LNCAP (cell line): ENCODE measurements around the gene SHROOM3.

ENCODE experiments used
- TF ChIP-seq, protein P1 (sequence below): fragments of 450-650 bp; IDR thresholded peaks from 2 replicates; pipeline ENCODE4 v1.5.1; 2017; ENCODE audit warnings: mild to moderate bottlenecking

The SHROOM3 gene

DNA sequence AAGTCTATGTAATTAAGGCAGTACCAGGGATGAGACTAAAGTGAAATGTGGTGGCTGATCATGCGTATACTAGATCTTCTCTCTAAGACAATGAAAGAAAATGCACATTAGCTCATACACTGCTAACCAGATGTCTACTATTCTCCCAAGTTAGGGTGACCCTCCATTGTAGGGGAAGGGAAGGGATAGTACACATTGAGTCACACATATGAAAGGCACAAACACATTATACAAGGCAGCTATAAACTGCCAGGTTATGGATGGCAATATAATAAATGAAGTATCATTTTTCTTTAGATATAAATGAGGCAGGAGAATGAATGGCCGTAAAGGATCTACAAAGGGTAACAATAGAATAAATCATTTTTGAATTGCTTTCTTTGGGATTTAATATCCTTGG lies 4.5 kb downstream of the SHROOM3 start:
- TF ChIP-seq, protein P1, sequence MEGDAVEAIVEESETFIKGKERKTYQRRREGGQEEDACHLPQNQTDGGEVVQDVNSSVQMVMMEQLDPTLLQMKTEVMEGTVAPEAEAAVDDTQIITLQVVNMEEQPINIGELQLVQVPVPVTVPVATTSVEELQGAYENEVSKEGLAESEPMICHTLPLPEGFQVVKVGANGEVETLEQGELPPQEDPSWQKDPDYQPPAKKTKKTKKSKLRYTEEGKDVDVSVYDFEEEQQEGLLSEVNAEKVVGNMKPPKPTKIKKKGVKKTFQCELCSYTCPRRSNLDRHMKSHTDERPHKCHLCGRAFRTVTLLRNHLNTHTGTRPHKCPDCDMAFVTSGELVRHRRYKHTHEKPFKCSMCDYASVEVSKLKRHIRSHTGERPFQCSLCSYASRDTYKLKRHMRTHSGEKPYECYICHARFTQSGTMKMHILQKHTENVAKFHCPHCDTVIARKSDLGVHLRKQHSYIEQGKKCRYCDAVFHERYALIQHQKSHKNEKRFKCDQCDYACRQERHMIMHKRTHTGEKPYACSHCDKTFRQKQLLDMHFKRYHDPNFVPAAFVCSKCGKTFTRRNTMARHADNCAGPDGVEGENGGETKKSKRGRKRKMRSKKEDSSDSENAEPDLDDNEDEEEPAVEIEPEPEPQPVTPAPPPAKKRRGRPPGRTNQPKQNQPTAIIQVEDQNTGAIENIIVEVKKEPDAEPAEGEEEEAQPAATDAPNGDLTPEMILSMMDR, result no peak

DNA sequence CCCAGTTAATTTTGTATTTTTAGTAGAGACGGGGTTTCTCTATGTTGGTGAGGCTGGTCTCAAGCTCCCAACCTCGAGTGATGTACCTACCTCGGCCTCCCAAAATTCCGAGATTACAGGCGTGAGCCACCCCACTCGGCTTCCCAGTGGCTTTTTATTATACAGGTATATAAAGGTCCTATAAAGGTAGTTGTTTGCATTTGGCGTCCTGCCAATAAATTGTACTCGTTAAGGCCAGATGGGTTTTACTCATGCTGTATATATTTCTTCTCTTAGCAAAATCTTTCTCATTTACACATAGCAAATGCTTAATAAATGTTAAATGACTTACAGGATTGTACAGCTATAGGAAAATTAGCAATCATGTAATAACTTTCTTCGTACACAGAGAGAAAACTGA lies 6.9 kb downstream of the SHROOM3 start:
- TF ChIP-seq, protein P1, result no peak

DNA sequence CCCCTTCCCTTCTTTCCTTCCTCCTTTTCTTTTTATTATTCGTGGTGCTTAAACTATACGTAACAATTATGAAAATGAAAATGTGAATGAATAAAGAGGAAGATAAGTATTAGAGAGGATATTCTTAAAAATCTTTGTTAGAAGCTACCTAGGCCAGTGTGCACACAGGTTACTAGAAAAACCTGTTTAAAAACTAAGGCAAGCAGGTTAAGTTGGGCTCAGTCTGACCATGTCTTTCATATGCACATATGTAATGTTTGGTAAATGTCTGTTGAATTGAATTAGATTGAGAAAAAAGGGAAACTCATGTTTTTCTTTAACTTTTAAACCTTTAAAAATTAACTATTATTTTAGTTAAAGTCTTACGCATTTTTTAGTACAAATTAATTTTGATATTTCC lies 7.8 kb downstream of the SHROOM3 start:
- TF ChIP-seq, protein P1, result no peak

DNA sequence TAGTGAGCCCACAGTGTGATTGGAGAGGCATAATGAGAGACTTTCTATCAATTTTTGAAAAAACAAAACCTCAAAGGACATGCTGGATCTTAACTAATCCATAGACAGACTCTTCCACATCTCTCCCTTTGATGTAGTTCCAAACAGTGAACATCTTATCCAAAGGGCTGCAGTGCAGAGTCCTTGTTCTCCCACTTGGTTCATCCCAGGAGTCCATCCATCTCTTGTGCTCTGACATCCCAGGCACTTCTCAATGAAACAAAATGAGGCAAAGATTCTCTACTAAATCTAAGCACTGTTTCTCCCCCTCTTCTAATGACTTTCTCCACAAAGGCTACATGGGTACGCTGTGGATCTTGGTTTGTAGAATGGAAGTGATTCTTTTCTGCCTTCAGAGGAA lies 8.3 kb downstream of the SHROOM3 start:
- TF ChIP-seq, protein P1, result no peak

DNA sequence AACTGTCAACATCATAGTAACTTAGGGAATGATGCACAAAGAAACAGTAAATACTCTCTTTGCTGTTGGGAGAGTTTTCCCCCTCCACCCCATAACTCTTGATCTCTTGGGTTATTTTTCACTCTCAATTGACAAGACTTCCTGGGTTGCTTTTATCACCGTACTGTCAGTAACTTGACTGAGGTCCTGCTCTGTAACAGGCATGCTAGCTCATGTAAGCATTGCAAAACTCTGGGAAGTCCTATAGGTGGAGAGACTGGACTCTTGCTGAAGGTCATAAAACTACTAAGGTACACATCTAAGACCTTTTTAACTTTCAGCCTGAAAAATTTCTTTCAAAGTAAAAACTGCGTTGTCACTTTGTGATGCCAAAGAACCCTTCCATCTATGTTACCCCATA lies 10.9 kb downstream of the SHROOM3 start:
- TF ChIP-seq, protein P1, result no peak

DNA sequence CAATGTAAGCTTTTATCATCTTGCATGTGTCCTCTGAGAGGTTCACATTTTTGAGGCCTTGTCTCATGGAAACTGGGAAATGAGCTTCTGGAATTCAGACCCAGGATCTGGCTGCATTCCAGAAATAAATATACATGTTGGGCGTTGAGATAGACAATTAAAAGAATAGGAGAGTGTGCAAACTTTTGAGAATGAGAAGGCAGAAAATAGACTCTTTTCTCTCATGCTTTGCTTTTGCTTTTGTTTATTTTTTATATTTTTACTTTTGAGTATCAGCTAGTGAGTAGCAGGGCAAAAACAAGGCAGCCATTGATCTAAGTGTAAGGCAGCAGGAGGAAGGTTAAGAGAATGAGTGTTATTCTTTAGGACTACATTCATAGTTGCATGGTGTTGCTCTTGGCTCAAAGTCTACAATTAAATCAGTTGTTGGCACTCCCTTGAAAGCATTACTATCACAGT lies 12.4 kb downstream of the SHROOM3 start:
- TF ChIP-seq, protein P1, result no peak

DNA sequence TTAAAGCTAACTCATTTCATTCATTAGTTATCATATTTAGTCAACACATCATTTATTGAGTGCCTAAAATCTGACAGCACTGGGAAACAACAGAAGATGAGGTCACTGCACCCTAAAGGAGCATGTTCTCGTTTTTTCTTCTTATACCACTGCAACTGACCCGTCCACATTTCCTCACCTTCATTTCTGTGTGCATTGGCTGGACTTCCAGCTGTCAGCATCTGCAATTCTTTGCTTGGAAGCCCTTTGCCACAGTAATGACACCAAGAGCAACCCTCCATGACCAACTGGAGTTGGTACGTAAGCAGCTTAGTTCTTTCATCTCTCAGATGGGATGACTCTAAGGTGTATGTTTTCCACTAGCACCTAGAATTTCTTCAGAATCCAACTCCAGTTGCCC lies 13.2 kb downstream of the SHROOM3 start:
- TF ChIP-seq, protein P1, result no peak

DNA sequence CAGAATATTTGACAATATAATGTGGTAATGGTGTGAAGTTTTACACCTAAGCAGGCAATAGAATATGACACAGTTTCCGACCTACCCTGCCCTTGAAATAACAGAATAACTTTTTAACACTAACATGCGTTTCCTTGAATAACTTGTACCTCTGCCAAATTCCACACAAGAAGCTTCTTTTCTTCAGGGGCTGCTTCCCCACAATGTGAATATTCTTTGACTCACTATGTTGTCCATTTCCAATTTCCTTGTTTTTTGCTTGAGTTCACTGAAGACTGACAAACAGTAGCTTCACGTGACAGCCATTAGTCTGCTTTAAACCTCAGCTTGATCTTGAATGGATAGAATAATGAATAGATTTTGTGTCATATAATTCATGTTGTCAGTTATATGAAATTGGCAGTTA lies 14.3 kb downstream of the SHROOM3 start:
- TF ChIP-seq, protein P1, result no peak
